Measurements from ENCODE around the gene ADGRA1. TPM values are rescaled to one million over a fixed set of nuclear protein-coding genes. Genes with fewer than 3 reads are reported as not detected.

ADGRA1 gene
- total and polyA plus RNA-seq, 2 of the 8 experiments (the other 6 are each of a cell fraction or from before 2014, with no cell fraction given): 0.17 to 0.21 TPM

DNA sequence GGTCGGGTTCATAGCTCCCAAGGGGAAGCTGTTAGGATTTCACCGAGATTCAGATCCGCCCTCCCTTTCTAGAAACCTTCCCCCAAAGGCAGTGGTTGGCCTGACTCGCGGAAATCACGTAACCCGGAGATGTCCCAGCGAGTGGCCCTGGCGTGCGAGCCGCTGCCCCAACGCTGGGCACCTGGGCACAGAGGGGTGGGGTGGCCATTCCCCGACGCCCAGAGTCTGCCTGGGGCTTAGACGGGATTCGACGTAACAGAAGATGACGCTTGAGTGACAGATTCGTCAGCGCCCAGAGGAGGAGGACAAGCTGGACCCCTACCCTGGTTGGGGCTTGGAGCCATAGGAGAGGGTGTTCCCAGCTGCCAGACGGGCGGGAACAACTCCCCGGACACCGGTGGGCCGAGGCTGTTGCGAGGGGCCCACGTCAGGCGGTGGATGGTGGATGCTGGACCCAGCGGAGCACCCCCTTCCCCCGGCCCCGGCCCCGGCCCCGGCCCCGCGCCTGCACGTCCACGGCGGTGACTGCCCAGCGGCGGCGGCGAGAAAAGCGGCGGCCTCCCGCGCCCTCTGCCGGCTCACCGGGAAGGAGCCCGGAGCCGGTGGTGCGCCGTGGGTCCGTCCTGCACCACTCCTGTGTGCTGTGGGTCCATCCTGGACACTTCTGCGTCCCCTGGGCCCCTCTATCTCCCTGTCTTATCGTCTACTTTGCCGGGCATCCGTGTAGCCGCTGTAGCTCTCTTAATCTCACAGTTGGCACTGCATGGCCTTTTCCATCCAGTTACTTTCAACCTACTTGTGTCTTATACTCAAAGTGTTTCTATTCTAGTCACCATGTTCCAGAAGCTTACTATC lies 36.9 kb downstream of the ADGRA1 start:
- Histone ChIP-seq H2BK20ac (ENCODE audit: low read length) (no peak overlapping the region), H3K4ac (replicated peaks; ENCODE audit: insufficient read length, low read depth, low read length) (no peak overlapping the region), H2AFZ (ENCODE audit: low read length) (no peak overlapping the region; the same call in 1 of the 2 replicates), H2BK15ac (ENCODE audit: low read length) (no peak overlapping the region), H3K27ac (ENCODE audit: low read depth, low read length) (no peak overlapping the region), H4K5ac (ENCODE audit: insufficient read length, low read depth, low read length) (no peak overlapping the region), H3K4me2 (ENCODE audit: insufficient read depth in 1 of 2, low read depth in 2 of 2, low read length in 2 of 2) (peak overlapping the region in 1 of 2 experiments; percentile 60; a peak in 2 of 4 replicates), H3K23me2 (ENCODE audit: low read depth, low read length) (peaks cover 7% of the 10 kb centered on the region; the same call in 1 of the 2 replicates), H3K4me3 (ENCODE audit: extremely low read depth in 1 of 4, insufficient read depth in 2 of 4, low read depth in 3 of 4, low read length in 4 of 4) (peak overlapping the region in 1 of 4 experiments; percentile 32; a peak in 2 of 8 replicates), H3K79me1 (ENCODE audit: low read depth, low read length) (no peaks in the 10 kb centered on the region), H2BK120ac (replicated peaks; ENCODE audit: low read depth, low read length) (no peak overlapping the region), H2AK5ac (ENCODE audit: low read depth, low read length) (no peak overlapping the region), H2BK12ac (ENCODE audit: low read depth, low read length) (no peak overlapping the region), H3K36me3 (ENCODE audit: control insufficient read depth in 2 of 4, insufficient read depth in 4 of 4, low read length in 3 of 4) (peaks cover 0 to 2% (median 0%) of the 10 kb centered on the region in 4 experiments; a peak in 1 of 8 replicates), H3K14ac (ENCODE audit: insufficient read length) (no peak overlapping the region), H3K18ac (ENCODE audit: extremely low read depth, low read length) (no peak overlapping the region), H3K27me3 (replicated peaks in 1 of 4; ENCODE audit: control insufficient read depth in 3 of 4, extremely low read depth in 1 of 4, insufficient read depth in 3 of 4, low read length in 3 of 4) (no peaks in the 10 kb centered on the region; a peak in 1 of 7 replicates), H3K4me1 (replicated peaks in 1 of 4; ENCODE audit: control insufficient read depth in 3 of 4, insufficient read depth in 4 of 4, low read length in 3 of 4) (peaks cover 0 to 3% (median 0%) of the 10 kb centered on the region in 4 experiments; a peak in 1 of 7 replicates), H3K9me3 (ENCODE audit: insufficient read depth in 2 of 2, low read depth in 1 of 2, low read length in 1 of 2) (peaks cover 8 to 12% of the 10 kb centered on the region in 2 experiments; a peak in 3 of 4 replicates), H4K20me1 (replicated peaks in 1 of 2; ENCODE audit: control insufficient read depth in 1 of 2, insufficient read depth in 2 of 2, low read length in 2 of 2) (peaks cover 0 to 5% of the 10 kb centered on the region in 2 experiments), H4K8ac (ENCODE audit: extremely low read depth, insufficient read depth, low read length) (peak overlapping the region; percentile 59), H4K91ac (replicated peaks; ENCODE audit: insufficient read length, low read length) (no peak overlapping the region), H3K23ac (ENCODE audit: insufficient read length) (no peak overlapping the region), H2BK5ac (ENCODE audit: low read depth, low read length) (no peak overlapping the region), H3K56ac (replicated peaks; ENCODE audit: insufficient read length, low read depth, low read length) (no peak overlapping the region), H3K9ac (replicated peaks in 1 of 4; ENCODE audit: extremely low read depth in 1 of 4, low read depth in 3 of 4, low read length in 3 of 4) (no peak overlapping the region), H3K79me2 (ENCODE audit: control insufficient read depth in 1 of 2, insufficient read depth in 2 of 2, low read length in 2 of 2) (no peaks in the 10 kb centered on the region)
- ChIA-PET CTCF (ENCODE audit: partially characterized antibody) (interaction anchor here (0.6 to 3.8 kb wide), 34 partner anchors 10 to 470 kb away, joined by 3 to 29 read pairs (median 4); no protein-coding TSS in a partner anchor), POLR2A (ENCODE audit: partially characterized antibody) (no interaction called here)
- no peak for FAIRE-seq
- 54% methylated on average over 41 of the region's 58 CpGs; no CpG with 5 or more reads in 1 of the 2 experiments for WGBS, 2 experiments (ENCODE audit: extremely low coverage in 1 of 2, insufficient coverage in 1 of 2, insufficient read length in 1 of 2, insufficient replicate concordance in 2 of 2, low coverage in 1 of 2, low lambda C conversion rate in 2 of 2, missing lambda C conversion rate in 1 of 2)
- peak in 1 of 2 experiments; percentile 88 for DNase-seq (ENCODE audit: low read depth in 1 of 2, low spot score in 2 of 2)
- TF ChIP-seq SRF (IDR thresholded peaks at IDR 0.05; ENCODE audit: low read depth, low read length): no peak
- no peak for TF ChIP-seq CBX5 (IDR thresholded peaks at IDR 0.05; ENCODE audit: low read depth, low read length)
